Endothelial cell (in vitro differentiated cells): ENCODE results near the gene IKZF1. TPM values are rescaled to one million over a fixed set of nuclear protein-coding genes. Genes with fewer than 3 reads are reported as not detected.

Source experiments
- DNase-seq: peaks from one replicate; pipeline ENCODE4 v3.0.0; 2021; ENCODE audit warnings: low spot score
- H3K27ac Mint-ChIP-seq: one replicate; pipeline ENCODE4 v1.8.0; 2021; ENCODE audit warnings: mixed read lengths, inconsistent platforms; ENCODE audit not compliant: unreplicated experiment
- H3K27me3 Mint-ChIP-seq: one replicate; pipeline ENCODE4 v1.8.0; 2021; ENCODE audit warnings: mild to moderate bottlenecking, moderate library complexity, mixed read lengths, inconsistent platforms; ENCODE audit not compliant: unreplicated experiment
- H3K36me3 Mint-ChIP-seq: one replicate; pipeline ENCODE4 v1.8.0; 2021; ENCODE audit warnings: mild to moderate bottlenecking, low read depth, mixed read lengths, inconsistent platforms; ENCODE audit not compliant: unreplicated experiment
- H3K4me1 Mint-ChIP-seq: one replicate; pipeline ENCODE4 v1.8.0; 2021; ENCODE audit warnings: mild to moderate bottlenecking, mixed read lengths, inconsistent platforms; ENCODE audit not compliant: unreplicated experiment
- H3K4me3 Mint-ChIP-seq: one replicate; pipeline ENCODE4 v1.8.0; 2021; ENCODE audit warnings: mild to moderate bottlenecking, mixed read lengths, inconsistent platforms; ENCODE audit not compliant: unreplicated experiment
- H3K9me3 Mint-ChIP-seq: one replicate; pipeline ENCODE4 v1.8.0; 2021; ENCODE audit warnings: mixed read lengths, inconsistent platforms; ENCODE audit not compliant: unreplicated experiment
- total RNA-seq: library from RNA; stranded (reverse); fragmentation: NEBNext Ultra II Directional; extraction: Animal tissue kit (Norgen Biotek cat#: 25700); gene quantifications from one replicate; pipeline ENCODE4 v1.2.1, GENCODE V29; 2021; ENCODE audit not compliant: unreplicated experiment
- TF ChIP-seq, protein P1 (sequence below): fragments of 200-600 bp; sonication (generic); IDR thresholded peaks from one replicate; pipeline ENCODE4 v1.5.0; 2021; ENCODE audit warnings: antibody characterized with exemption; ENCODE audit not compliant: unreplicated experiment

IKZF1 gene
- total RNA-seq, 1 donor from 2014 or later: 3.1 TPM

- H3K27ac Mint-ChIP-seq: no peak overlapping the region
- H3K27me3 Mint-ChIP-seq: no peaks in the 10 kb centered on the region
- H3K36me3 Mint-ChIP-seq: no peaks in the 10 kb centered on the region
- H3K9me3 Mint-ChIP-seq: no peaks in the 10 kb centered on the region
- H3K4me3 Mint-ChIP-seq: no peak overlapping the region
- TF ChIP-seq, protein P1, sequence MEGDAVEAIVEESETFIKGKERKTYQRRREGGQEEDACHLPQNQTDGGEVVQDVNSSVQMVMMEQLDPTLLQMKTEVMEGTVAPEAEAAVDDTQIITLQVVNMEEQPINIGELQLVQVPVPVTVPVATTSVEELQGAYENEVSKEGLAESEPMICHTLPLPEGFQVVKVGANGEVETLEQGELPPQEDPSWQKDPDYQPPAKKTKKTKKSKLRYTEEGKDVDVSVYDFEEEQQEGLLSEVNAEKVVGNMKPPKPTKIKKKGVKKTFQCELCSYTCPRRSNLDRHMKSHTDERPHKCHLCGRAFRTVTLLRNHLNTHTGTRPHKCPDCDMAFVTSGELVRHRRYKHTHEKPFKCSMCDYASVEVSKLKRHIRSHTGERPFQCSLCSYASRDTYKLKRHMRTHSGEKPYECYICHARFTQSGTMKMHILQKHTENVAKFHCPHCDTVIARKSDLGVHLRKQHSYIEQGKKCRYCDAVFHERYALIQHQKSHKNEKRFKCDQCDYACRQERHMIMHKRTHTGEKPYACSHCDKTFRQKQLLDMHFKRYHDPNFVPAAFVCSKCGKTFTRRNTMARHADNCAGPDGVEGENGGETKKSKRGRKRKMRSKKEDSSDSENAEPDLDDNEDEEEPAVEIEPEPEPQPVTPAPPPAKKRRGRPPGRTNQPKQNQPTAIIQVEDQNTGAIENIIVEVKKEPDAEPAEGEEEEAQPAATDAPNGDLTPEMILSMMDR: no peak
- no peaks in the 10 kb centered on the region for H3K4me1 Mint-ChIP-seq
- DNase-seq: no peak
Observed at GRCh38 chr7:50428911-50429310, 124.4 kb downstream of the IKZF1 start.

GRCh38 chr7:50431316-50431715 lies 126.8 kb downstream of the IKZF1 start:
- no peak overlapping the region for H3K27ac Mint-ChIP-seq
- H3K9me3 Mint-ChIP-seq: no peaks in the 10 kb centered on the region
- H3K27me3 Mint-ChIP-seq: peaks cover 2% of the 10 kb centered on the region
- no peak overlapping the region for H3K4me3 Mint-ChIP-seq
- no peak for DNase-seq
- H3K36me3 Mint-ChIP-seq: no peaks in the 10 kb centered on the region
- TF ChIP-seq, protein P1: no peak
- no peaks in the 10 kb centered on the region for H3K4me1 Mint-ChIP-seq

DNA sequence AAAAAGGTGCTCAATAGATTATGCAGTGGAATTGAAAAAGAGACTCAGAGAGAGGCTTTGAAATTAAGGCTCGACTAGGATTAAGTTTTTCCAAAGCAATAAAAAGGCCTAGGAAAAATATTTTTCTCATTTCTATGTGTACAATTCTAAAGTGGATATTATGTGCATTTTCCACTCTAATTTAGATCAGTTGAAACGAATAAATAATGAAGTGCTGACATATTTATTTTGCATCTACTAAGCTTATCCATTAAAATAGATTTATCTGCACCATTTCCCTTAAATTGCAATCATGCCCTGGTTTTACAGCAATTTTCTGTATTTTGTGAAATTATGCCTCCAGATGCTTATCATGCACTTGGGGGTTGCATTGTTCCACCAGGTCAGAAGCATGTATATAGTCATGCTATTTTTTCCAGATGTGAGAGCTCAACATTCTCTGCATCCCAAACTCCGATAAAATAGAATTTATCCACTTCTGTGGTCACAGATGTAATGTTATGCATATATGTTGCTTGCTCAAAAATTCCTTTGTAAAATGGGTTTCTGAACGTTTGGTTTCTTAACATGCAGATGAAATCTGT lies 127.3 kb downstream of the IKZF1 start:
- Mint-ChIP-seq H3K4me3 (no peak overlapping the region), H3K9me3 (no peaks in the 10 kb centered on the region), H3K27me3 (peaks cover 2% of the 10 kb centered on the region), H3K27ac (no peak overlapping the region), H3K36me3 (no peaks in the 10 kb centered on the region), H3K4me1 (no peaks in the 10 kb centered on the region)
- TF ChIP-seq, protein P1: no peak
- no peak for DNase-seq

- H3K36me3 Mint-ChIP-seq: peaks cover 10% of the 10 kb centered on the region
- TF ChIP-seq, protein P1: no peak
- no peaks in the 10 kb centered on the region for H3K9me3 Mint-ChIP-seq
- DNase-seq: no peak
- H3K27ac Mint-ChIP-seq: no peak overlapping the region
- peaks cover 4% of the 10 kb centered on the region for H3K27me3 Mint-ChIP-seq
- no peak overlapping the region for H3K4me3 Mint-ChIP-seq
- no peaks in the 10 kb centered on the region for H3K4me1 Mint-ChIP-seq
Observed at GRCh38 chr7:50436133-50436806, 131.8 kb downstream of the IKZF1 start.

GRCh38 chr7:50446542-50446960 lies 142.0 kb downstream of the IKZF1 start:
- TF ChIP-seq, protein P1: no peak
- Mint-ChIP-seq H3K4me3 (no peak overlapping the region), H3K27ac (no peak overlapping the region), H3K36me3 (no peaks in the 10 kb centered on the region), H3K9me3 (no peaks in the 10 kb centered on the region), H3K4me1 (no peaks in the 10 kb centered on the region), H3K27me3 (no peaks in the 10 kb centered on the region)
- no peak for DNase-seq
